ENCODE data around the gene ROPN1L. TPM values are rescaled to one million over a fixed set of nuclear protein-coding genes. Genes with fewer than 3 reads are reported as not detected.

Gene ROPN1L
- total RNA-seq, 2 donors from 2014 or later: 0.66 to 1.0 TPM

DNA sequence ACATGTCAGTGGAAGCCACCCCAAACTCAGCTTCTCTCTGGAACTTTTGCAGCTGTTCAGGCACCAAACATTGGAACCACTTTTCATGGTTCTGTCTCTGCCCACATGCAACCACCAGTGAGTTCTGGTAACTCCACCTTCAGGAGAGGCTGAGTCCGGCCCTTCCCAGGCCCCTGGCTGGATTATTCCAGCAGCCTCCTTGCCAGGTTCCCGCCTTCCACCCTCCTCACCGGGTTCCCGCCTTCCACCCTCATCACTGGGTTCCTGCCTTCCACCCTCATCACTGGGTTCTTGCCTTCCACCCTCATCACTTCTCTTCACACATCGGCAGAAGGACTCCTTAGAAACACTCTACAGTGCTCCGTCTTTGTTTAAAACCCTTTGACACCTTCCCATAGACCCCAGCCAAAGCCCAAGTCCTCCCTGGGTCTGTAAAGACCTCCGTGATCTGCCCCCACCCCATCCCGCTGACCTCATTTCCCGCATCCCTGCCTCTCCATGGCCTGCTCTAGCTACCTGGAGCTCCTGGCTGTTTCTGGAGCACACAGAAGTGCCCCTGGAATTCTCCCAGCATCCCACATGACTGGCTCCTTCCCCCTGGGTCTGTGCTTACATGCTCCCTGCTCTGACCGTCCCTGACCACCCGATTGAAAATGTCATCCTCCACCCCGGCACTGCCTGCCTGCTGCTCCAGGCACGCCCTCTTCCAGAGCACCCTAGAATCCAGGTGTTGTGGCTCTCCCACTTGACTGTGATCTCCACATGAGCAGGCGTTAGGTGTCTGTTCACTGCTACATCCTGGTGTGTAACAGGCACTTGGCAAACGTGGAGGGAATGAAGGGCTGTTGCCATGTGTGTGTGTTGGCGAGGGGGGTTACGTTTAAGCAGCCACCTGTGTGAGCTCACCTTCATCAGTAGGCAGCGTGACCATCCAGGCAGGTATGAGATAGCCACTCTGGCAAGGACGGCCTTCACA is 17.7 kb downstream of the ROPN1L start:
- no peaks in the 10 kb centered on the region for H3K4me1 Mint-ChIP-seq
- no peak overlapping the region for H3K4me3 Mint-ChIP-seq
- no peaks in the 10 kb centered on the region for H3K36me3 Mint-ChIP-seq (ENCODE audit: low read depth)
- H3K27me3 Mint-ChIP-seq: no peaks in the 10 kb centered on the region
- H3K27ac Mint-ChIP-seq: no peak overlapping the region
- no peaks in the 10 kb centered on the region for H3K9me3 Mint-ChIP-seq
- ATAC-seq (replicated peaks): no peak

DNA sequence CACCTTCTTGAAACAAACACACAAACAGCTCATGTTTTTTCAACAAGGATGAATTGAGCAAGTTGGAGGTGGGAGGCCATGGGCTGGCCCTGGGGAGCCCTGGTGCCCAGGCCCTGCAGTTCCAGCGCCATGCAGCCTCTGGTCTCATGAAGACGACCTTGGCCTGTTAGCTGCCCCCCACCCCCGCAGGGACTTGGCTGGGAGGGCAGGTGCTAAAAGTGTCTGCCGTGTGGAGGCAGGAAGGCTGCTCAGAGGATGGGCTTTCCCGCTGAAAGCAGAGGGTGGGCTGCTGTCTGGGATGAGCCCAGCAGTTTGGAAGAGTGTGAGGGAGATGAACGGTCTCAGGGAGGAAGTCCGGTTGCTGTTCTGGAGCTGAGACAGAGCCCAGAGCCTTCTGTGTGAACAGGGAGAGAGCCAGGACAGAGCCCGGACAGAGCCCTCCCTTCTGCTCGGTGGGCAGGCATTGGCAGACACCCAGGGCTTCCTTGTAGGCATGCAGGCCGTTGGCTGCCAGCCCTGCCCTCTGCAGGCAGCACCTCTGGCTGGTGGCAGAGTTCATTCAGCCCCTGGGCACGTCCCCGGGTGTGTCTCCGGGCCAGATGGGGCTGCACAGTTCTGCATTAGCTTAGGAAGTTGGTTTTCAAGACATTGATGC is 18.7 kb downstream of the ROPN1L start:
- ATAC-seq (replicated peaks): no peak
- no peaks in the 10 kb centered on the region for H3K9me3 Mint-ChIP-seq
- no peaks in the 10 kb centered on the region for H3K4me1 Mint-ChIP-seq
- H3K4me3 Mint-ChIP-seq: no peak overlapping the region
- H3K27me3 Mint-ChIP-seq: no peaks in the 10 kb centered on the region
- no peaks in the 10 kb centered on the region for H3K36me3 Mint-ChIP-seq (ENCODE audit: low read depth)
- no peak overlapping the region for H3K27ac Mint-ChIP-seq

DNA sequence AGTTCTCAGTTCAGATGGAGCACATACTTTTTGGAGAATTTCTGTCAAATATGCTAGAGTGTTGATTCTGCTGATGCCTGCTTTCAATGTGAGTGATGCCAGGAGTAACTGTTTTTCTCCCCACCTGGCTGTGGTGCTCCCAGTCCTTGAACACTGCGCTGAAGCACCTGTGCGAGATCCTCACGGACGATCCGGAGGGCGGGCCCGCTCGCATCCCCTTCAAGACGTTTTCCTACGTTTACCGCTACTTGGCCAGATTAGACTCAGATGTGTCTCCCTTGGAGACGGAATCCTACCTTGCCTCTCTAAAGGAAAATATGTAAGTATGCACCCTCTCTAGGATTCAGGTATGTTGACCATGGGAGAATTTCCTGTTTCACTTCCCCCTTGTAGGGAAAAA is 19.4 kb downstream of the ROPN1L start:
- ATAC-seq (replicated peaks): no peak
- no peaks in the 10 kb centered on the region for H3K36me3 Mint-ChIP-seq (ENCODE audit: low read depth)

DNA sequence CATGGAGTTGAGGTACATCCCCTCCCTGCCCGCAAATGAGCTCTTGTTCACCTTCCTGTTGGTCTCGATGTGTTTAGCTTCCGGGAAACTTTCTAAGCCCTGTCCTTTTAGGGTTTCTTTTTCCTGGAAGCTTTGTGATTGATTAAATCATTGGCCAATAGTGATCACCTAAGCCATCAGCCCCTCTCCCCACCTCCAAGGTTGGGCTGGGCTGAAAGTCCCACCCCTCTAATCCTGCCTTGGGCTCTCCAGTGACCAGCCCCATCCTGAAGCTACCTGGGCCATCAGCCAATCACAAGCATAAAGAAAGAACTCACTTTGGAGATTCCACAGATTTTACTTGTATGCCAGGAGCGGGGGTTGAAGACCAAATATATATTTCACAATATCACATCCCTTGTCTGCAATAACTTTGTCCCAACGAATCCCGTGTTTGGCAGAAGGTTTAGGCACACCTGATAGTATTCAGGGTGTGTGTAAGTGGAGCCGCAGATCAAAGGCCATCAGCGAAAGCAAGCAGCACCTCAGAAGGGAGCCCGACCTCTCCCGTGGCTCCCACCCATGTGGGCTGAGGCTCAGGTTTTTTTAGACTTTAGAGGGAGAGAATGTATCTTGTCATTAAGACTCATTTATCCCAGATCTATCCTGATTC is 20.4 kb downstream of the ROPN1L start:
- no peaks in the 10 kb centered on the region for H3K4me1 Mint-ChIP-seq
- no peak overlapping the region for H3K4me3 Mint-ChIP-seq
- H3K36me3 Mint-ChIP-seq (ENCODE audit: low read depth): no peaks in the 10 kb centered on the region
- H3K9me3 Mint-ChIP-seq: no peaks in the 10 kb centered on the region
- no peak overlapping the region for H3K27ac Mint-ChIP-seq
- no peaks in the 10 kb centered on the region for H3K27me3 Mint-ChIP-seq
- no peak for ATAC-seq (replicated peaks)

More for the DNA sequence above, 19.4 kb downstream of the ROPN1L start:
- Mint-ChIP-seq H3K4me3 (no peak overlapping the region), H3K27ac (no peak overlapping the region), H3K4me1 (no peaks in the 10 kb centered on the region), H3K27me3 (no peaks in the 10 kb centered on the region), H3K9me3 (no peaks in the 10 kb centered on the region)

- Mint-ChIP-seq H3K4me1 (no peaks in the 10 kb centered on the region), H3K36me3 (ENCODE audit: low read depth) (no peaks in the 10 kb centered on the region), H3K27ac (no peak overlapping the region), H3K4me3 (no peak overlapping the region), H3K27me3 (no peaks in the 10 kb centered on the region), H3K9me3 (no peaks in the 10 kb centered on the region)
- ATAC-seq (replicated peaks): no peak
Observed at GRCh38 chr5:10463566-10463965, 21.9 kb downstream of the ROPN1L start.

GRCh38 chr5:10464173-10464572 is 22.5 kb downstream of the ROPN1L start:
- H3K4me1 Mint-ChIP-seq: no peaks in the 10 kb centered on the region
- no peaks in the 10 kb centered on the region for H3K9me3 Mint-ChIP-seq
- no peak overlapping the region for H3K4me3 Mint-ChIP-seq
- H3K27ac Mint-ChIP-seq: no peak overlapping the region
- H3K27me3 Mint-ChIP-seq: no peaks in the 10 kb centered on the region
- no peaks in the 10 kb centered on the region for H3K36me3 Mint-ChIP-seq (ENCODE audit: low read depth)
- no peak for ATAC-seq (replicated peaks)

- Mint-ChIP-seq H3K27me3 (no peaks in the 10 kb centered on the region), H3K36me3 (ENCODE audit: low read depth) (no peaks in the 10 kb centered on the region), H3K9me3 (no peaks in the 10 kb centered on the region), H3K4me1 (no peaks in the 10 kb centered on the region), H3K4me3 (no peak overlapping the region), H3K27ac (no peak overlapping the region)
- ATAC-seq (replicated peaks): no peak
Observed at GRCh38 chr5:10465726-10466125, 24.0 kb downstream of the ROPN1L start.

DNA sequence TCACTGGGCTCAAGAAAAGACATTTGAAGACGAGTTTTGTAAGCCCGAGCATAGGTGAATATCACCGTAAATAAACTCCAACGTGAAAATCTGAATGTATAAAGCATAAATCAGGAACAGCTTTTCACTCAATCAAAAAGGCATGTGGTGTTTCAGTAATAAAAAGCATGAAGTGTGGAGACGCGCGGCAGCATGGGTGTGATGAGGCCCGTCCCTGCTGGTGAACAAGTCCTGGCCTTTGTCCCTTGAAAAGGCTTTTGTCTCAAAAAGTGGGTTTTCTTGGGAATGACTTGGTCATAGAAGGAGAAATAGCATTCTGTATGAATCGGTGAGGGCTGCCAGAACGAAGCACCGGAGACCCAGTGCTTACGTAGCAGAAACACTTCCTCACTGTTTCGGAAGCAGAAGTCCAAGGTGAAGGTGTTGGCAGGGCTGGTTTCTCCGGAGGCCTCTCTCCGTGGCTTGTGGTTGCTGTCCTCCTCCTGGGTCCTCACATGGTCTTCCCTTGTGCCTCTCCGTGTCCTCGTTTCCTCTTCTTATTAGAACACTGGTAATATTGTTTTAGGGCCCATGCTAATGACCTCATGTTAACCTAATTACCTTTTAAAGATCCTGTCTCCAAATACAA is 24.9 kb downstream of the ROPN1L start:
- no peak overlapping the region for H3K27ac Mint-ChIP-seq
- no peak for ATAC-seq (replicated peaks)
- no peaks in the 10 kb centered on the region for H3K9me3 Mint-ChIP-seq
- H3K36me3 Mint-ChIP-seq (ENCODE audit: low read depth): no peaks in the 10 kb centered on the region
- no peaks in the 10 kb centered on the region for H3K27me3 Mint-ChIP-seq
- no peaks in the 10 kb centered on the region for H3K4me1 Mint-ChIP-seq
- H3K4me3 Mint-ChIP-seq: no peak overlapping the region

GRCh38 chr5:10467281-10468198 is 25.9 kb downstream of the ROPN1L start:
- H3K36me3 Mint-ChIP-seq (ENCODE audit: low read depth): no peaks in the 10 kb centered on the region
- H3K4me1 Mint-ChIP-seq: no peaks in the 10 kb centered on the region
- H3K4me3 Mint-ChIP-seq: no peak overlapping the region
- no peaks in the 10 kb centered on the region for H3K9me3 Mint-ChIP-seq
- no peak for ATAC-seq (replicated peaks)
- H3K27ac Mint-ChIP-seq: no peak overlapping the region
- H3K27me3 Mint-ChIP-seq: no peaks in the 10 kb centered on the region

GRCh38 chr5:10468256-10468655 is 26.6 kb downstream of the ROPN1L start:
- no peak overlapping the region for H3K4me3 Mint-ChIP-seq
- H3K4me1 Mint-ChIP-seq: no peaks in the 10 kb centered on the region
- no peak overlapping the region for H3K27ac Mint-ChIP-seq
- H3K9me3 Mint-ChIP-seq: no peaks in the 10 kb centered on the region
- no peaks in the 10 kb centered on the region for H3K27me3 Mint-ChIP-seq
- no peak for ATAC-seq (replicated peaks)
- H3K36me3 Mint-ChIP-seq (ENCODE audit: low read depth): no peaks in the 10 kb centered on the region

- no peaks in the 10 kb centered on the region for H3K27me3 Mint-ChIP-seq
- ATAC-seq (replicated peaks): no peak
- H3K4me1 Mint-ChIP-seq: no peaks in the 10 kb centered on the region
- H3K36me3 Mint-ChIP-seq (ENCODE audit: low read depth): no peaks in the 10 kb centered on the region
- no peak overlapping the region for H3K4me3 Mint-ChIP-seq
- H3K27ac Mint-ChIP-seq: no peak overlapping the region
- no peaks in the 10 kb centered on the region for H3K9me3 Mint-ChIP-seq
Observed at GRCh38 chr5:10469253-10470050, 27.8 kb downstream of the ROPN1L start.

DNA sequence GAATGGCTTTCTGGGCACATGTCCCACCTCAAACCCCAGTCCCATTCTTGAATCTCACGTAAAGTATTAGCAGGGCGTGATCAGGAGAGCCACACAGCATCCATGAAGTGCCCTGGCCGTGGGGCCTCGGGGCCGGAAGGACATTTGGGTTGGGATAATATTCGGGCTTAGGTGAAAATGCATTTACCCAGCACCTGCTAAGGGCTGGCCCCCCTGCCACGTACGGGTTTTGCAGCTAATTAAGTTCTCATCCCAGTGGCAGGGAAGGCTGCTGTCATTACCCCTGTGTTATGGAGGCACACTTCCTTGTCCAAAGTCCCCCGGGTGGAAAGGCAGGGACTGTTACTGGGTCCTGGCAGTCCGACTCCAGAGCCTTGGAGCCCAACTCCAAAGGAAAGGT is 29.0 kb downstream of the ROPN1L start:
- H3K4me1 Mint-ChIP-seq: no peaks in the 10 kb centered on the region
- H3K27me3 Mint-ChIP-seq: no peaks in the 10 kb centered on the region
- H3K36me3 Mint-ChIP-seq (ENCODE audit: low read depth): no peaks in the 10 kb centered on the region
- H3K27ac Mint-ChIP-seq: no peak overlapping the region
- peaks cover 4% of the 10 kb centered on the region for H3K9me3 Mint-ChIP-seq
- H3K4me3 Mint-ChIP-seq: no peak overlapping the region
- ATAC-seq (replicated peaks): no peak

DNA sequence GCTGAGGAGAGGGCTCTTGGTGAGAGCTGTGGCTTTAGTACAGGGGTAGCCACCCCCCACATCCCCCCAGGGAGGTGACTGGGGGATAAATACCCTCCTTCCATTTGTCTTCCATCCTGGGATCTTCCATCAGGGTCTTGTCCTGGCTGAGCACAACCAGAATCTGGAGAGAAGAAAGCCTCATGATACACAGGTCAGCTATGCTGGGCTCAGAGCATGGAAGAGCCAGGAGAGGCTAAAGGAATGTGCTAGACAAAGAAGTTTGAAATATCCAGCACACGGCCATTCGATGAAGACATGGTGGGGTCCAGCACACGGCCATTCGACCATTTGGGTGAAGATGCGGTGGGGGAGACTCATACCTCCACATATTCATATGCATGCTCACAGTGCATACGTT is 30.0 kb downstream of the ROPN1L start:
- H3K4me1 Mint-ChIP-seq: no peaks in the 10 kb centered on the region
- H3K9me3 Mint-ChIP-seq: peaks cover 4% of the 10 kb centered on the region
- H3K27me3 Mint-ChIP-seq: no peaks in the 10 kb centered on the region
- ATAC-seq (replicated peaks): no peak
- no peak overlapping the region for H3K4me3 Mint-ChIP-seq
- H3K27ac Mint-ChIP-seq: no peak overlapping the region
- no peaks in the 10 kb centered on the region for H3K36me3 Mint-ChIP-seq (ENCODE audit: low read depth)

Measured in activated T-helper 17 cell treated with anti-CD3 and anti-CD28 coated beads, Interleukin-2, amount 50 U/mL, for 72 hours (primary cell).